HepG2 (cell line): ENCODE results near the gene ZFHX3. TPM values are rescaled to one million over a fixed set of nuclear protein-coding genes. Genes with fewer than 3 reads are reported as not detected.

ENCODE experiments used
- AKAP8 ChIP-seq: sonication (generic); formaldehyde crosslinking; IDR thresholded peaks from 2 replicates; pipeline ENCODE4 v1.5.1; 2020; ENCODE audit warnings: mild to moderate bottlenecking, missing genetic modification reagents
- ATF7 ChIP-seq, 2 experiments: fragments of 450-650 bp in 1 of 2; sonication (generic) in 1 of 2; formaldehyde crosslinking in 1 of 2; IDR thresholded peaks; 2 replicates each; pipeline versions ENCODE4 v1.4.0 to v1.6.1; 2016 to 2020; ENCODE audit warnings: antibody characterized with exemption in 1 of 2, mild to moderate bottlenecking in 1 of 2, missing genetic modification reagents in 1 of 2
- HIVEP1 ChIP-seq: sonication (generic); formaldehyde crosslinking; IDR thresholded peaks from 2 replicates; pipeline ENCODE4 v1.4.0; 2020; ENCODE audit warnings: mild to moderate bottlenecking, missing genetic modification reagents
- KDM5B ChIP-seq: sonication (generic); formaldehyde crosslinking; IDR thresholded peaks from 2 replicates; pipeline ENCODE4 v1.4.0; 2020; ENCODE audit warnings: missing genetic modification reagents, mild to moderate bottlenecking, borderline replicate concordance
- MIER3 ChIP-seq: IDR thresholded peaks from 2 replicates; pipeline ENCODE4 v1.6.1; 2016; ENCODE audit warnings: missing compliant biosample characterization, borderline replicate concordance
- NR2C2 ChIP-seq: sonication (generic); formaldehyde crosslinking; IDR thresholded peaks from 2 replicates; pipeline ENCODE4 v1.4.0; 2020; ENCODE audit warnings: missing genetic modification reagents, mild to moderate bottlenecking, moderate library complexity, borderline replicate concordance
- RBM39 ChIP-seq: fragments of 200-400 bp; formaldehyde crosslinking; IDR thresholded peaks from one replicate; pipeline ENCODE4 v1.6.1; 2018; ENCODE audit warnings: antibody characterized with exemption, mild to moderate bottlenecking, low read depth, low read length; ENCODE audit not compliant: poor library complexity, severe bottlenecking
- TOE1 ChIP-seq: sonication (generic); formaldehyde crosslinking; IDR thresholded peaks from 2 replicates; pipeline ENCODE4 v1.4.0; 2020; ENCODE audit warnings: mild to moderate bottlenecking, missing genetic modification reagents
- ZFP82 ChIP-seq: sonication (generic); formaldehyde crosslinking; IDR thresholded peaks from 2 replicates; pipeline ENCODE4 v1.5.1; 2020; ENCODE audit warnings: mild to moderate bottlenecking, missing genetic modification reagents, borderline replicate concordance
- ZFYVE20 ChIP-seq: sonication (generic); formaldehyde crosslinking; IDR thresholded peaks from 2 replicates; pipeline ENCODE4 v1.8.0; 2023; ENCODE audit warnings: low read depth, mild to moderate bottlenecking, moderate library complexity, missing genetic modification reagents, borderline replicate concordance
- ZNF263 ChIP-seq: sonication (generic); formaldehyde crosslinking; IDR thresholded peaks from 2 replicates; pipeline ENCODE4 v1.4.0; 2020; ENCODE audit warnings: missing genetic modification reagents
- ZNF383 ChIP-seq: sonication (generic); formaldehyde crosslinking; IDR thresholded peaks from 2 replicates; pipeline ENCODE4 v1.4.0; 2020; ENCODE audit warnings: missing genetic modification reagents, mild to moderate bottlenecking, borderline replicate concordance
- ZNF749 ChIP-seq: sonication (generic); formaldehyde crosslinking; IDR thresholded peaks from 2 replicates; pipeline ENCODE4 v1.8.0; 2022; ENCODE audit warnings: mild to moderate bottlenecking, missing genetic modification reagents, moderate library complexity, borderline replicate concordance
- ZNF773 ChIP-seq: sonication (generic); formaldehyde crosslinking; IDR thresholded peaks from 2 replicates; pipeline ENCODE4 v1.4.0; 2020; ENCODE audit warnings: missing genetic modification reagents, borderline replicate concordance
- ZSCAN30 ChIP-seq: sonication (generic); formaldehyde crosslinking; IDR thresholded peaks from 2 replicates; pipeline ENCODE4 v1.5.0; 2020; ENCODE audit warnings: mild to moderate bottlenecking, missing genetic modification reagents
- polyA plus RNA-seq, 8 experiments: library from polyadenylated mRNA; depleted of rRNA in 3 of 8; stranded (reverse) in 7 of 8; unstranded in 1 of 8; fragments of >200 nt; fragmentation: Illumina TruSeq in 4 of 8; extraction: Trizol in 4 of 8; gene quantifications; 2 replicates each; pipeline versions ENCODE4 v1.2.1 to v1.2.3, GENCODE V29; 2011 to 2016; ENCODE audit warnings: low read depth in 4 of 8, missing spikeins in 1 of 8, mixed read lengths in 1 of 8; ENCODE audit not compliant: insufficient read depth in 1 of 8
- total RNA-seq, 5 experiments: library from RNA; depleted of rRNA; stranded (reverse); fragments of >200 nt; fragmentation: Illumina TruSeq; extraction: Trizol; gene quantifications; 2 replicates each; pipeline ENCODE4 v1.2.3, GENCODE V29; 2016; ENCODE audit warnings: low read depth in 1 of 5
- TF ChIP-seq, protein P1 (sequence below): sonication (generic); formaldehyde crosslinking; IDR thresholded peaks from 2 replicates; pipeline ENCODE4 v1.4.0; 2020; ENCODE audit warnings: mild to moderate bottlenecking, missing genetic modification reagents, borderline replicate concordance
- TF ChIP-seq, protein P2 (sequence below): sonication (generic); formaldehyde crosslinking; IDR thresholded peaks from 2 replicates; pipeline ENCODE4 v1.9.0; 2022; ENCODE audit warnings: missing genetic modification reagents, mild to moderate bottlenecking, borderline replicate concordance
- TF ChIP-seq, protein P3 (sequence below): IDR thresholded peaks from 2 replicates; pipeline ENCODE4 v1.6.1; 2016; ENCODE audit warnings: missing compliant biosample characterization, missing genetic modification reagents, borderline replicate concordance
- TF ChIP-seq, protein P4 (sequence below): sonication (generic); formaldehyde crosslinking; IDR thresholded peaks from 2 replicates; pipeline ENCODE4 v1.8.1; 2023; ENCODE audit warnings: mild to moderate bottlenecking, moderate library complexity, missing genetic modification reagents

ZFHX3 gene
- total and polyA plus RNA-seq, 2 of the 13 experiments (the other 11 are each of a cell fraction or from before 2014, with no cell fraction given) = 5.0 to 6.0 TPM

DNA sequence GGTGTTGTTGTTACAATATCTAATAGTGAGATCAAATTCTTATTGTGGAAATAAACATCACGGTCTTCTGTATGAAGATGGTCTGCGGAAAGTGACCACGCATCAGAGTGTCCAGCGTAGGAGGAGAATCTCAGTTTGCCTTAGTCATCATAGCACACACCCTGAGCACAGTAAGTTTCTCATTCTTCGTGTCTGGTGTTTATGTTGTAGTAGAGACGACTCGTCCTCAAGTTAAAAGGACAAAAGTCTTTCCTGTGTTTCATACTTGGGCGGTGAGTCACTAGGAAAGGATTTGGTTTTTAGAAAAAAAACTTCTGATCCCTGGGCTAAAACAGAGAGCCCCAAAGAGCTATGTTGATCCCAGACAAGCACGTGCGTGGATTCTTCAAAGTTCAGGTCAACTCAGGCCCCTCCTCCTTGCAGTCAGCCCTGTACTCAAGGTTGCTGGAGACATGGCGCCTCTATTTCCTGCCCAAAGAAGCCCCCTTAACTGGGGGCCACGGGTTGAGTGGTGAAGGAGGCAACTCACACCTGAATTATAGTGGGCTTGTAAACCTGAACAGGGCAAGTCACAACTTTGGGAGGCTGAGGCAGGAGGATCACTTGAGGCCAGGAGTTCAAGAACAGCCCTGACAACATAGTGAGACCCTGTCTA is 170.4 kb downstream of the ZFHX3 start (continued):
- TF ChIP-seq, protein P1, sequence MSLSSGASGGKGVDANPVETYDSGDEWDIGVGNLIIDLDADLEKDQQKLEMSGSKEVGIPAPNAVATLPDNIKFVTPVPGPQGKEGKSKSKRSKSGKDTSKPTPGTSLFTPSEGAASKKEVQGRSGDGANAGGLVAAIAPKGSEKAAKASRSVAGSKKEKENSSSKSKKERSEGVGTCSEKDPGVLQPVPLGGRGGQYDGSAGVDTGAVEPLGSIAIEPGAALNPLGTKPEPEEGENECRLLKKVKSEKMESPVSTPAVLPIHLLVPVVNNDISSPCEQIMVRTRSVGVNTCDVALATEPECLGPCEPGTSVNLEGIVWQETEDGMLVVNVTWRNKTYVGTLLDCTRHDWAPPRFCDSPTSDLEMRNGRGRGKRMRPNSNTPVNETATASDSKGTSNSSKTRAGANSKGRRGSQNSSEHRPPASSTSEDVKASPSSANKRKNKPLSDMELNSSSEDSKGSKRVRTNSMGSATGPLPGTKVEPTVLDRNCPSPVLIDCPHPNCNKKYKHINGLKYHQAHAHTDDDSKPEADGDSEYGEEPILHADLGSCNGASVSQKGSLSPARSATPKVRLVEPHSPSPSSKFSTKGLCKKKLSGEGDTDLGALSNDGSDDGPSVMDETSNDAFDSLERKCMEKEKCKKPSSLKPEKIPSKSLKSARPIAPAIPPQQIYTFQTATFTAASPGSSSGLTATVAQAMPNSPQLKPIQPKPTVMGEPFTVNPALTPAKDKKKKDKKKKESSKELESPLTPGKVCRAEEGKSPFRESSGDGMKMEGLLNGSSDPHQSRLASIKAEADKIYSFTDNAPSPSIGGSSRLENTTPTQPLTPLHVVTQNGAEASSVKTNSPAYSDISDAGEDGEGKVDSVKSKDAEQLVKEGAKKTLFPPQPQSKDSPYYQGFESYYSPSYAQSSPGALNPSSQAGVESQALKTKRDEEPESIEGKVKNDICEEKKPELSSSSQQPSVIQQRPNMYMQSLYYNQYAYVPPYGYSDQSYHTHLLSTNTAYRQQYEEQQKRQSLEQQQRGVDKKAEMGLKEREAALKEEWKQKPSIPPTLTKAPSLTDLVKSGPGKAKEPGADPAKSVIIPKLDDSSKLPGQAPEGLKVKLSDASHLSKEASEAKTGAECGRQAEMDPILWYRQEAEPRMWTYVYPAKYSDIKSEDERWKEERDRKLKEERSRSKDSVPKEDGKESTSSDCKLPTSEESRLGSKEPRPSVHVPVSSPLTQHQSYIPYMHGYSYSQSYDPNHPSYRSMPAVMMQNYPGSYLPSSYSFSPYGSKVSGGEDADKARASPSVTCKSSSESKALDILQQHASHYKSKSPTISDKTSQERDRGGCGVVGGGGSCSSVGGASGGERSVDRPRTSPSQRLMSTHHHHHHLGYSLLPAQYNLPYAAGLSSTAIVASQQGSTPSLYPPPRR (CRISPR knock-in tag) = peak; percentile 82; the same call in 1 of the 2 replicates
- no peak for TF ChIP-seq ZSCAN30 (CRISPR knock-in tag)
- no peak for TF ChIP-seq ATF7 (IDR thresholded peaks at IDR 0.05)
- peak; percentile 54; the same call in 1 of the 2 replicates for TF ChIP-seq ATF7 (CRISPR knock-in tag; IDR thresholded peaks at IDR 0.05)
- peak; percentile 9; the same call in 1 of the 2 replicates for TF ChIP-seq ZNF263 (CRISPR knock-in tag)
- TF ChIP-seq, protein P2, sequence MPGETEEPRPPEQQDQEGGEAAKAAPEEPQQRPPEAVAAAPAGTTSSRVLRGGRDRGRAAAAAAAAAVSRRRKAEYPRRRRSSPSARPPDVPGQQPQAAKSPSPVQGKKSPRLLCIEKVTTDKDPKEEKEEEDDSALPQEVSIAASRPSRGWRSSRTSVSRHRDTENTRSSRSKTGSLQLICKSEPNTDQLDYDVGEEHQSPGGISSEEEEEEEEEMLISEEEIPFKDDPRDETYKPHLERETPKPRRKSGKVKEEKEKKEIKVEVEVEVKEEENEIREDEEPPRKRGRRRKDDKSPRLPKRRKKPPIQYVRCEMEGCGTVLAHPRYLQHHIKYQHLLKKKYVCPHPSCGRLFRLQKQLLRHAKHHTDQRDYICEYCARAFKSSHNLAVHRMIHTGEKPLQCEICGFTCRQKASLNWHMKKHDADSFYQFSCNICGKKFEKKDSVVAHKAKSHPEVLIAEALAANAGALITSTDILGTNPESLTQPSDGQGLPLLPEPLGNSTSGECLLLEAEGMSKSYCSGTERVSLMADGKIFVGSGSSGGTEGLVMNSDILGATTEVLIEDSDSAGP = no peak
- TF ChIP-seq RBM39 = no peak
- TF ChIP-seq ZFYVE20 (CRISPR knock-in tag) = no peak
- no peak for TF ChIP-seq ZNF773
- no peak for TF ChIP-seq AKAP8
- 0 out of 2 replicates have a peak, but pooled peaks have one; percentile 50 for TF ChIP-seq HIVEP1
- peak; percentile 71; the same call in 1 of the 2 replicates for TF ChIP-seq MIER3 (CRISPR knock-in tag)
- TF ChIP-seq KDM5B (CRISPR knock-in tag) = no peak
- TF ChIP-seq TOE1 = no peak; the same call in 1 of the 2 replicates
- TF ChIP-seq, protein P3, sequence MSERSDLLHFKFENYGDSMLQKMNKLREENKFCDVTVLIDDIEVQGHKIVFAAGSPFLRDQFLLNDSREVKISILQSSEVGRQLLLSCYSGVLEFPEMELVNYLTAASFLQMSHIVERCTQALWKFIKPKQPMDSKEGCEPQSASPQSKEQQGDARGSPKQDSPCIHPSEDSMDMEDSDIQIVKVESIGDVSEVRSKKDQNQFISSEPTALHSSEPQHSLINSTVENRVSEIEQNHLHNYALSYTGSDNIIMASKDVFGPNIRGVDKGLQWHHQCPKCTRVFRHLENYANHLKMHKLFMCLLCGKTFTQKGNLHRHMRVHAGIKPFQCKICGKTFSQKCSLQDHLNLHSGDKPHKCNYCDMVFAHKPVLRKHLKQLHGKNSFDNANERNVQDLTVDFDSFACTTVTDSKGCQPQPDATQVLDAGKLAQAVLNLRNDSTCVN (CRISPR knock-in tag) = no peak
- TF ChIP-seq, protein P4, sequence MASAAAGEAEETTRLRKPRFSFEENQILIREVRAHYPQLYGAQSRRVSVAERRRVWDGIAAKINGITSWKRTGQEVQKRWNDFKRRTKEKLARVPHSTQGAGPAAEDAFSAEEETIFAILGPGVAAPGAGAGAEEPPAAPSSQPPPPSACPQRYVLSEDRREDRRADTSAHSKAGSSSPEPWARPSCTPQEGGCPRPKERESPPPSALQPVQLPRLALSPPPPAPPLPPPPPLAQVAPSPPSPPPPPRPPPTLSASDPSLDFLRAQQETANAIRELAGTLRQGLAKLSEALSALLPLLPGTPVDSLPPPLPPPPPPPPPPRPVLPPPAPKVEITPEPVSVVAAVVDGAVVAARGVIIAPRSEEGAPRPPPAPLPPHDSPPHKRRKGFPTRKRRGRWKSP (CRISPR knock-in tag) = no peak; the same call in 1 of the 2 replicates
- TF ChIP-seq ZNF383 (CRISPR knock-in tag) = no peak
- TF ChIP-seq NR2C2 (CRISPR knock-in tag) = peak; percentile 40; the same call in 1 of the 2 replicates
- 0 out of 2 replicates have a peak, but pooled peaks have one; percentile 50 for TF ChIP-seq ZFP82 (CRISPR knock-in tag)
- no peak for TF ChIP-seq ZNF749 (CRISPR knock-in tag)
